Right atrium auricular region (tissue), 2 donors: Measurements from ENCODE around the gene LGALS7. TPM values are rescaled to one million over a fixed set of nuclear protein-coding genes. Genes with fewer than 3 reads are reported as not detected.

ENCODE experiments used
- DNase-seq: peaks from one replicate; pipeline ENCODE4 v3.0.0-alpha.2; 2019; ENCODE audit warnings: low spot score
- H3K27ac ChIP-seq, 2 donors: fragments of 200-600 bp; sonication (generic); 1 replicate in 1 of 2; 2 replicates in 1 of 2; pipeline ENCODE4 v1.5.1; 2016 to 2019
- H3K27me3 ChIP-seq, 2 donors: fragments of 200-600 bp; sonication (generic); one replicate each; pipeline versions ENCODE4 v1.5.1 to v1.6.0; 2017 to 2019
- H3K36me3 ChIP-seq: fragments of 200-600 bp; sonication (generic); one replicate; pipeline ENCODE4 v1.5.1; 2016
- H3K4me1 ChIP-seq, 2 donors: fragments of 200-600 bp; sonication (generic); one replicate each; pipeline versions ENCODE4 v1.5.1 to v1.6.0; 2017 to 2019
- H3K4me3 ChIP-seq, 2 donors: fragments of 200-600 bp; sonication (generic); 1 replicate in 1 of 2; 2 replicates in 1 of 2; pipeline ENCODE4 v1.5.1; 2017 to 2019; ENCODE audit warnings: mild to moderate bottlenecking in 1 of 2, moderate library complexity in 1 of 2
- H3K9me3 ChIP-seq, 2 donors: fragments of 200-600 bp; sonication (generic); one replicate each; pipeline ENCODE4 v1.5.1; 2019
- total RNA-seq, 2 donors: library from RNA; depleted of rRNA; stranded (reverse); fragments of >200 nt; gene quantifications; one replicate each; pipeline ENCODE4 v1.1.0, GENCODE V29; 2016
- TF ChIP-seq, protein P1 (sequence below), 2 donors: fragments of 200-600 bp; sonication (generic); IDR thresholded peaks; one replicate each; pipeline ENCODE4 v1.5.1; 2019; ENCODE audit warnings: antibody characterized with exemption in 2 of 2

LGALS7 gene
- total RNA-seq, 2 donors from 2014 or later = not detected

DNA sequence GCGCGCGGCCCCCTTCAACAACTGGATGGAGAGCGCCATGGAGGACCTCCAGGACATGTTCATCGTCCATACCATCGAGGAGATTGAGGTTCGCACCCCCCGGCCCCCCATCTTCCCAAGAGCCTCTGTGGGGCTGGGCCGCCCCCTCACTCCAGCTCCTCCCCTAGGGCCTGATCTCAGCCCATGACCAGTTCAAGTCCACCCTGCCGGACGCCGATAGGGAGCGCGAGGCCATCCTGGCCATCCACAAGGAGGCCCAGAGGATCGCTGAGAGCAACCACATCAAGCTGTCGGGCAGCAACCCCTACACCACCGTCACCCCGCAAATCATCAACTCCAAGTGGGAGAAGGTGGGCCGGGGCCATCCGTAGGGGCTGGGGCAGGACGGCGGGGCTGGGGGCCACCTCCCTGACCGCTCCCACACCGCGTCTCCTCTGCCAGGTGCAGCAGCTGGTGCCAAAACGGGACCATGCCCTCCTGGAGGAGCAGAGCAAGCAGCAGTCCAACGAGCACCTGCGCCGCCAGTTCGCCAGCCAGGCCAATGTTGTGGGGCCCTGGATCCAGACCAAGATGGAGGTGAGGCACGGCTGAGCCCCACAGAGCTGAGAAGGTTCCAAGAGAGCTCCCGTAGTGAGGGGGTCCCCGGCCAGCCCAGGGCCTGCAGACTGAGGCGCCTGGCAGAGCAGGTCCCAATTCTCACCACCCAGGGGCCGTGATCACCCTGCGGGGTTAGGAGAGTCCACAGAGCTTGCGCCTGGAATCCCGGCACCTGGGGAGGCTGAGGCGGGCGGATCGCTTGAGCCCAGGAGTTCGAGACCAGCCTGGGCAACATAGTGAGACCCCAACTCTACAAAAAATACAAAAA lies 49.1 kb downstream of the LGALS7 start:
- TF ChIP-seq, protein P1, sequence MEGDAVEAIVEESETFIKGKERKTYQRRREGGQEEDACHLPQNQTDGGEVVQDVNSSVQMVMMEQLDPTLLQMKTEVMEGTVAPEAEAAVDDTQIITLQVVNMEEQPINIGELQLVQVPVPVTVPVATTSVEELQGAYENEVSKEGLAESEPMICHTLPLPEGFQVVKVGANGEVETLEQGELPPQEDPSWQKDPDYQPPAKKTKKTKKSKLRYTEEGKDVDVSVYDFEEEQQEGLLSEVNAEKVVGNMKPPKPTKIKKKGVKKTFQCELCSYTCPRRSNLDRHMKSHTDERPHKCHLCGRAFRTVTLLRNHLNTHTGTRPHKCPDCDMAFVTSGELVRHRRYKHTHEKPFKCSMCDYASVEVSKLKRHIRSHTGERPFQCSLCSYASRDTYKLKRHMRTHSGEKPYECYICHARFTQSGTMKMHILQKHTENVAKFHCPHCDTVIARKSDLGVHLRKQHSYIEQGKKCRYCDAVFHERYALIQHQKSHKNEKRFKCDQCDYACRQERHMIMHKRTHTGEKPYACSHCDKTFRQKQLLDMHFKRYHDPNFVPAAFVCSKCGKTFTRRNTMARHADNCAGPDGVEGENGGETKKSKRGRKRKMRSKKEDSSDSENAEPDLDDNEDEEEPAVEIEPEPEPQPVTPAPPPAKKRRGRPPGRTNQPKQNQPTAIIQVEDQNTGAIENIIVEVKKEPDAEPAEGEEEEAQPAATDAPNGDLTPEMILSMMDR (IDR thresholded peaks at IDR 0.05) = no peak
- H3K27me3 ChIP-seq = no peaks in the 10 kb centered on the region
- no peak for DNase-seq
- H3K36me3 ChIP-seq = peaks cover 97% of the 10 kb centered on the region
- H3K4me1 ChIP-seq = peaks cover 0 to 77% of the 10 kb centered on the region in 2 donors
- H3K27ac ChIP-seq = peak overlapping the region; percentile 26 to 93
- no peak overlapping the region for H3K4me3 ChIP-seq
- H3K9me3 ChIP-seq = no peaks in the 10 kb centered on the region

DNA sequence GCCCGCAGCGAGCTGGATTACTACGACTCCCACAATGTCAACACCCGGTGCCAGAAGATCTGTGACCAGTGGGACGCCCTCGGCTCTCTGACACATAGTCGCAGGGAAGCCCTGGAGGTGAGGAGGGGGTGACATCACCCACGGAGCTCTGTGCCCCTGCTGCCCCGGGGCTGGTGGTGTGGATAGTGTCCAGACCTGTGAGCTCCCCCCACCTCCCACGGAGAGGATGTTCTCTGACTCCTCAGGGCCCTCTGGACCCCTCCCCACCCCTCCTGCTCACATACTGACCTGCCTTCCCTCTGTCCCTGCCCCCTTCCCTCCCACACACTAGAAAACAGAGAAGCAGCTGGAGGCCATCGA lies 49.7 kb downstream of the LGALS7 start:
- Histone ChIP-seq H3K9me3 (no peaks in the 10 kb centered on the region), H3K27ac (peak overlapping the region; percentile 82 to 93), H3K4me3 (no peak overlapping the region), H3K36me3 (peaks cover 97% of the 10 kb centered on the region), H3K4me1 (peaks cover 0 to 77% of the 10 kb centered on the region in 2 donors), H3K27me3 (no peaks in the 10 kb centered on the region)
- TF ChIP-seq, protein P1 (IDR thresholded peaks at IDR 0.05) = no peak
- DNase-seq = no peak

DNA sequence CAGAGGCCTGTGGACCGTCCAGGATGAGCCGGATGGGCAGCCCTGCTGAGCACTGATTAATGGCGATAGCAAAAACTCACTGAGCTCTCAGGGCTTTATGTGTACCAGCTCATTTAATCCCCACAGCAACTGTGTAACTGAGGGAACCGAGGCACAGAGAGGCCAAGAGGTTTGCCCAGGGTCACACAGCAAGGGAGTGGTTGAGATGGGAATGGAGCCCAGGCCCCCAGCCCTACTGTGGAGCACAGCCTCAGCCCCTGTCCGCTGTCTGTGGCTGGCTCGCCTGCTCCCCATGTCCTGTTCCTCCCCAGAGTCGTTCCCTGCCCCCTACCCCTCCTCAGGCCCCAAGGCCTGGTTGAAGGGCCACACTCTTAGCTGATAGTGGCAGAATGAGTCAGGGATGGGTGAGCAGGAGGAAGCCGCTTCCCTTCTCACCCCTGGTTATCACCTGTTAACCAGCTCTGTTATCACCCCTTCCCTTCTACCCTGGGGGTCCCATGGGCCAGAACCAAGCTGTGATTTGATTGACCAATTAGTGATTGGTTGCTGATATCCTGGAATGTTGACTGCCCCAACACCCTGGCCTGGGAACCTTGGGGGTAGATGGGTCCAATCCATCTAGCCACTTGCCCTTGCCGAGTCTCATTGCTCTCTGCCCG lies 50.2 kb downstream of the LGALS7 start:
- TF ChIP-seq, protein P1 (IDR thresholded peaks at IDR 0.05) = no peak
- peak overlapping the region; percentile 82 to 93 for H3K27ac ChIP-seq
- no peak for DNase-seq
- H3K4me1 ChIP-seq = peaks cover 0 to 77% of the 10 kb centered on the region in 2 donors
- H3K9me3 ChIP-seq = no peaks in the 10 kb centered on the region
- no peaks in the 10 kb centered on the region for H3K27me3 ChIP-seq
- H3K36me3 ChIP-seq = peaks cover 99% of the 10 kb centered on the region
- H3K4me3 ChIP-seq = no peak overlapping the region

DNA sequence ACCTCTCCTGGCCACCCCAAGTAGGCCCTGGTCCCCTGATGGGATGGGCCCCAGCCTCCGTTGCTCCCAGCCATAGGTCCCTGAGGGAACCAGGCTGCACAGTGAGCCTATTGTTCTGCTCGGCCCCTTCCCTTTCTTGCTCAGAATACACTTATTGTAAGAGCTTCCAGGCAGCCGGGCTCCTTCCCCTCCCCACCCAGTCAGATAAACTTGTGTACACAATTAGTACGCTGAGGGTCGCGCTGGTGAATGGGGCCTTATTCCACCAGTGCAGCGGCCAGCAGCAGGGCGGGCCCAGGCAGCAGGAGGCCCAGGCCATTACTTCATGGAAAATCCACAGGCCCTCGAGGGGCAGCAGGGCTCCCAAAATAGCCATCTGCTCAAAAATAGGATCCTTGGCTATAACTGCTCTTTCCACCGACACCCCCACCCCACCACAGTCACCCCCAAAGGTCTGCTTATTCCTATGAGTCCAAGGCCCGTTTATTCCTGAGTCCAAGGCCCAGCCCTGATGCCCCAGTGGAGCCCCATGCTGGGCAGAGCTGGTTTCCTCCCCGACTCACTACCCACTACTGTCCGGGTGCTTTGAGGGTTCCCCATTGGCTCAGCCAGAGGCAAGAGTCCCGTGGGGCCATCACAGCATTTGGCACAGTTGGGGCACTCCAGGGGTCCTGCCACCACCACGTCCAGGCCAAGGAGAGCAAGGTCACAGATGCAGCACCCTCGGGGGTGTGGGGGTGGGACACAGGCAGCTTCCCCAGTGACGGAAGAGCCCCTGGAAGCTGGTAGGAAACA lies 51.1 kb downstream of the LGALS7 start:
- H3K27ac ChIP-seq = peak overlapping the region; percentile 82 to 93
- TF ChIP-seq, protein P1 (IDR thresholded peaks at IDR 0.05) = no peak
- no peaks in the 10 kb centered on the region for H3K27me3 ChIP-seq
- H3K4me1 ChIP-seq = peaks cover 0 to 76% of the 10 kb centered on the region in 2 donors
- H3K9me3 ChIP-seq = no peaks in the 10 kb centered on the region
- no peak overlapping the region for H3K4me3 ChIP-seq
- peak; percentile 80 for DNase-seq
- peaks cover 99% of the 10 kb centered on the region for H3K36me3 ChIP-seq

DNA sequence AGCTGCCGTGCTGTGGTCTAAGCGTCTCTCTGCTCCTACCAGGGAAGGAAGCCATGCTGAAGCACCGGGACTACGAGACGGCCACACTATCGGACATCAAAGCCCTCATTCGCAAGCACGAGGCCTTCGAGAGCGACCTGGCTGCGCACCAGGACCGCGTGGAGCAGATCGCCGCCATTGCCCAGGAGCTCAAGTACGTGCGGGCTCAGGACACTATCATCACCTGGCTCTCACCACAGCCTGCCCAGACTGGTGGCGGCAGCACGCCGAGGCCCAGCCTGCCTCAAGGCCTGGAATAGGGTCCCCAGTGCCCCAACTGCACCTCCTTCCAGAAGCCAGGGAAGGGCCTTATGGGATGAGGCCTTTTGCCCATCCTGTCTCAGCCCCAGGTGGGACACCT lies 51.8 kb downstream of the LGALS7 start:
- Histone ChIP-seq H3K4me3 (no peak overlapping the region), H3K27ac (peak overlapping the region; percentile 82 to 93), H3K27me3 (no peaks in the 10 kb centered on the region), H3K4me1 (peaks cover 0 to 76% of the 10 kb centered on the region in 2 donors), H3K36me3 (peaks cover 99% of the 10 kb centered on the region), H3K9me3 (no peaks in the 10 kb centered on the region)
- DNase-seq = no peak
- TF ChIP-seq, protein P1 (IDR thresholded peaks at IDR 0.05) = no peak

Other genes starting within 250 kb of the LGALS7 start
- gene MAP4K1, start 155.6 kb downstream of the LGALS7 start, total RNA-seq = 1 to 10 TPM in 1 of 2 donors, under 1 TPM in 1; 0.83 to 4.2 TPM
- gene EIF3K, start 154.3 kb downstream of the LGALS7 start, total RNA-seq = 100 to 1,000 TPM; 716 to 786 TPM
- gene ACTN4, start 125.9 kb downstream of the LGALS7 start, total RNA-seq = 100 to 1,000 TPM; 115 to 180 TPM
- under 1 TPM; 0.74 to 0.90 TPM for gene CAPN12, start 29.0 kb downstream of the LGALS7 start, total RNA-seq
- gene LGALS7B, start 15.7 kb upstream of the LGALS7 start, total RNA-seq = 1 to 10 TPM in 1 of 2 donors, not detected in 1; 1.8 TPM
- gene LGALS4, start 39.4 kb upstream of the LGALS7 start, total RNA-seq = under 1 TPM in 1 of 2 donors, not detected in 1; 0.67 TPM
- gene ECH1, start 58.3 kb upstream of the LGALS7 start, total RNA-seq = 100 to 1,000 TPM; 309 to 329 TPM
- gene HNRNPL, start 76.5 kb upstream of the LGALS7 start, total RNA-seq = 100 to 1,000 TPM; 102 to 115 TPM
- 1 to 10 TPM; 3.3 to 5.5 TPM for gene RINL, start 104.8 kb upstream of the LGALS7 start, total RNA-seq
- 100 to 1,000 TPM in 1 of 2 donors, 10 to 100 TPM in 1; 91.5 to 170 TPM for gene SIRT2, start 126.1 kb upstream of the LGALS7 start, total RNA-seq
- gene NFKBIB, start 126.5 kb upstream of the LGALS7 start, total RNA-seq = 10 to 100 TPM; 13.3 to 29.2 TPM
- not detected for gene CCER2, start 138.7 kb upstream of the LGALS7 start, total RNA-seq
- 10 to 100 TPM; 13.7 to 24.3 TPM for gene SARS2, start 157.2 kb upstream of the LGALS7 start, total RNA-seq
- gene MRPS12, start 157.4 kb upstream of the LGALS7 start, total RNA-seq = 10 to 100 TPM; 39.5 to 58.7 TPM
- gene FBXO17, start 202.2 kb upstream of the LGALS7 start, total RNA-seq = 10 to 100 TPM in 1 of 2 donors, 1 to 10 TPM in 1; 5.7 to 13.1 TPM